ENCODE results near the gene MYO19.

The MYO19 gene

DNA sequence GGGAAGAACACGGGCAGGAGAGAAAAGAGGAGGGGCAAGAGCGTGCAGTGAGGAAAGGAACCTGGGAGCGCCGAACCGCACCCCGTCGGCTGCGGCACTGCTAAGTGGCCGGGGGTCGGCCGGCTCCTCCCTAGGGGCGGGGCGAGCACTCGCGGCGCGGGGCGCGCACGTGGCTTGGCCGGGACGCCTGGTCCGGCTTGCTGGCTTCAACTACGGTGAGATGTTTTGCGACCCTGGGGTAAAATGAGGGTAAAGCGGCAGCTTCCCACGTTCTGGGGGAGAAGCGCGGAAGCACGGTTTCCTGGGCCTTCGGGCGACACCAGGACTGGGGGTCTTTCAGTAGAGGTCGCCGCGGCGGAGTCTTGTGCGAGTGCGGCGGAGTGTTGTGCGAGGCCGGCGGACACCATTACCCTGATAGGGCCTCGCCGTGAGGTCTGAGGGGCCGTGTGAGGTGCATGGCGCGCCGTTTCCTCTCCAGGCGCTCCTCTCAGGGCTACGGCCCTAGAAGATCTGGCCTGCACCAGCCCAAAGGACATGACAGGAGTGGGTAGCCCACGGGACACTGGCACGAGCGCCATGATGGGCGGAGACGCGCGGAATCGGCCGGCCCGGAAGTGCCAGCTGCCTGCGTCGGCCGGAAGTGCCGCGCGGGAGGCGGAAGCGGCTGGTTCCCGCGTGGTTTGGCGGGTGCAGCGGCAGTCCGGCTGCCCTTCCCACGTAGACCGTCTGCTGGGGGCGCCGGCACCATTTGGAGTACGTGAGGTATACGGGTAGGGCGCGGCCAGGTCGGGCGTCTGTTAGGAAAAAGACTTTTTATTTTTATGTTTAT, at the start of gene MYO19, which contains the start of gene PIGW:
Gene MYO19 (minus strand): TSS at position 29 of the 829 bp plus-strand sequence. CDS start 2,330 bp downstream, outside the sequence.
Gene PIGW (plus strand): TSS at position 148 of the 829 bp plus-strand sequence. CDS start 2,115 bp downstream, outside the sequence.
- H3K27ac ChIP-seq, result peak within 1 kb of the TSS; percentile 85 to 100 (median 97)
- H3K4me3 ChIP-seq, result peak within 1 kb of the TSS; percentile 52 to 89 (median 68)

DNA sequence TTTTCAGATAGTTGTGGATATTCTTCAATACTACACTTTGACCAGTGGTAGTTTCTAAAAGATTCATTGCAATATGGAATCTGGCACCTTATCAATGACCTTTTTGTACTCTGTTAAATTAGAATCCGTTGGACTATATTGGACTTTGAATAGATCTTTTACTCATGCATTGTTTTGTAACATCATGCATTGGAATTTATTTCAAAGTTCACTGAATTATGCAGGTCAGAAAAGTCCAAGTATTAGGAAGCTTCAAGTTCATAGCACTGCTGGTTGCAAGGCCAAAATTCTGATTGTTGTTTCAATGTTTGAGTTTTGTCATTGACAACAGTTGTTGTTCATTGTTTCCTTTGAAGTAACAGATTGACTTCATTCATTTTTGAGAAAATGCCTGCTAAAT, 49.1 kb upstream of the MYO19 start:
- H3K4me3 ChIP-seq, result no peak overlapping the region
- no peak overlapping the region for H3K27ac ChIP-seq

DNA sequence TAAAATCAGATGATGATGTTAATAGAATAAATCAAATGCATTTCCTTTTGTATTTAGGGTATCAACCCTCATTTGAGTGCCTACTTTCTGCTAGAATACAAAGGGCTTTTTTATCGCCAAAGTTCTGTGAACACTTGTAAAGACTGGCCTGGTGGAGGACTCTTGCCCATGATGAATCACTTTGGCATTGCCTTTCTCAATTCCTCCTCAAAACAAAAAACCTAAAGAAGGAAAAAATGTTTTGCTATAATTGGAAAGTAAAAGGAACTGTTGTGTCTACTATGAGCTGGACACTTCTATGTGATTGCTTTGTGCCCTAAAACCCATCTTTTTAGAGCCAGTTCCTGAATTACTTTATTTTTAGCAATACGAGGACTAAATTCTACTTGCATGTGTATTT, 44.0 kb upstream of the MYO19 start:
- Histone ChIP-seq H3K4me3 (no peak overlapping the region), H3K27ac (no peak overlapping the region)

GRCh38 chr17:36576793-36577192, 42.1 kb upstream of the MYO19 start:
- no peak overlapping the region for H3K4me3 ChIP-seq
- no peak overlapping the region for H3K27ac ChIP-seq

GRCh38 chr17:36575028-36575427, 40.4 kb upstream of the MYO19 start:
- no peak overlapping the region for H3K4me3 ChIP-seq
- H3K27ac ChIP-seq, result no peak overlapping the region

DNA sequence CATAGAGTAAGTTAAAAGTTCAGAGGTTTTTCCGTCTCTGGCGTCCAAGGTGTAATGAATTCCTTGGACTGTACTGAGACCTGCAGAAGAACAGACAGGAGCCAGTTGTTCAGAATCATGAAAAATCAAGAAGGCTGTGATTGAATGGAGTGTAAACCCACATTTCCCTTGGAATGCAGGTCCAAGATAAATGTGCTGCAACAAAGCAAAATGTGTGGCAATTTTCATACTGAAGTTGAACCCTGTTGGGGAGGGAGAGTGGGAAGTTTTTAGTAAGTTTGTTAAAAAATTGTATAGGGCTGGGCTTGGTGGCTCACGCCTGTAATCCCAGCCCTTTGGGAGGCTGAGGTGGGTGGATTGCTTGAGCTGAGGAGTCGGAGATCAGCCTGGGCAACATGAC, 31.4 kb upstream of the MYO19 start:
- no peak overlapping the region for H3K4me3 ChIP-seq
- H3K27ac ChIP-seq, result no peak overlapping the region

DNA sequence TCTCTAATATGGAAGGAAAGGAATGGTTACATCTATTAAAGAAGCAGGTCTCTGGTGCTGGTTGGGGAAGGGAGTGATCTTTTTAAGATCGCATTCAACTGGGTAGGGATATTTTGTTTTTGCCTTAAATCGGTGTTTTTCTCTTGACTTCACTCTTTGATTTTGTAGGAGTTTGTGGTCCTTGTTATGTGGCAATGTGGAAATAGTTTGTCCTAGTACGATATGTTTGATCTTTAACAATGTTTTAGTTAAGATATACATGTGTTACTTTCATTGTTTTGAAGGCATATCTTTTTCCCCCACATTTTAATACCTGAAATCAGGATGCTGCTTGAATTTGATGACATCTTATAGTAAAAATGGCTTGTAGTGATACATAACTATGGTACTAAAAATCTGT, 18.8 kb upstream of the MYO19 start:
- Histone ChIP-seq H3K4me3 (no peak overlapping the region), H3K27ac (no peak overlapping the region)

DNA sequence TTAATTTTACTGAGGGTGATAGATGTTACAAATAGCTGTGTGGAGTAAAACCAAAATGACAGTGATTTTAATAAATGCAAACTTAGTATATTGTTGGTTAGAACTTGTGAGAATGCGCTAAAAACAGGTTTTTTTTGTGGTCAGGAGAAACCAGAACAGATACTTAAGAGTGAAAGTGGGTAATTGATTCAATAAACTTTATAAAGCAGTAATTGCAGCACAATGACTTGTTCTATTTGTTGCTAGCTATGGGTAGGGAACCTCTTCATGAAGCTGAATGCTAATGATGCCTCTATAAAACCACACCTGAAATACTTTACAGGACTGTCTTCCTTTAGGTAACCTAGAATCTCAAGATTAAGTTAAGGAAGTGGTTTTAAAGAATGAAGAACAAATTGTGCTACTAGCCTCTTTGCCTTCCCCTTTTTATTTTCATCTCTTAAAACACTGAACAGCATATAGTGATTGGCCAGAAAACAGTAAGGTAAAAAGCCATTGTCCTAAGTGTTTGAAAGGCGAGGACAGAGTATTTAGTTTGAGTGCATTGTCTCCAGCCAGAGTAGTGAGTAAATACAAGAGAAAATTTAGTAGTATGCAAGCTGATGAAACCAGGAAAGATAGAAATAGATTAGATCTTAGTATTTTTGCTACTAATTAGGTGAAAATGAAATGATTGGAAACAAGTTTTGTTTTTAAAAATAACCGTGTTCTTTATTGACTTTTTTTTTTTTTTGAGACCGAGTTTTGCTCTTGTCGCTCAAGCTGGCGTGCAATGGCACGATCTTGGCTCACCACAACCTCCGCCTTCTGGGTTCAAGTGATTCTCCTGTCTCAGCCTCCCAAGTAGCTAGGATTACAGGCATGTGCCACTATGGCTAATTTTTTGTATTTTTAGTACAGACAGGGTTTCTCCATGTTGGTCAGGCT, 16.1 kb upstream of the MYO19 start:
- Histone ChIP-seq H3K27ac (peak overlapping the region in 2 of 21 experiments; percentile 34 to 56), H3K4me3 (no peak overlapping the region)

GRCh38 chr17:36547776-36548175, 13.1 kb upstream of the MYO19 start:
- H3K27ac ChIP-seq, result peak overlapping the region in 1 of 21 experiments; percentile 98
- H3K4me3 ChIP-seq, result no peak overlapping the region

DNA sequence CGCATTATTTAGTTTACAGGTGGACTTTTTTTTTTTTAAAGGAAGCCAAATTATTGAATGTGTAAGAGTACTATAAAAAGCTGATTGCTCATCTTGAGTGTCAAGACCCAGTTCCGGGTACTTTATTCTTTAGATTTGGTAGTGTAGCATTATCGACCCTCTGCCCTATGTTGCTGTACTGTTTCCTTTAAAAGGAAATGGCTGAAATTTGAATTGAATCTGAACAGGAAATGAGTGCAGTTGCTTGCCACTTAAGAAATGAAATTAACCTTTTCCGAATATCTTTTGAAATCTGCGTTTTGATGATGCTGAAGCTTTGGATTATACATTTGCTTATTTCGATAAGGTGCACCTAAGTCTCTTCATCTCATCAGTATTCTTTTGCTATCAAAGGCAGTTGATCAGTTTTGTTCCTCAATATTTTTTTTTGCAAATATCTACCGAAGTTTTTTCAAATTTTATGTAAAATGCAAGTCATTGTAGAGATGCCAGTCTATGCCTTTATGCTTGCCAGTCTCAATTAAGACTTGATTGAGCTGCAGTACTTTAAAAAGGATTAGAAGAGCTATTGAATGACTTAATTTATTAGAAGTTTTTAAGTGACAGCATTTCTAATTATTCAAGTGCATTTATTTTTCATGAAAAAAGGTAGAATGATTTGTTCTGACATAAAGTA, 11.9 kb upstream of the MYO19 start:
- peak overlapping the region in 20 of 21 experiments; percentile 96 to 100 (median 100) for H3K27ac ChIP-seq
- peak overlapping the region; percentile 75 to 99 (median 93) for H3K4me3 ChIP-seq

DNA sequence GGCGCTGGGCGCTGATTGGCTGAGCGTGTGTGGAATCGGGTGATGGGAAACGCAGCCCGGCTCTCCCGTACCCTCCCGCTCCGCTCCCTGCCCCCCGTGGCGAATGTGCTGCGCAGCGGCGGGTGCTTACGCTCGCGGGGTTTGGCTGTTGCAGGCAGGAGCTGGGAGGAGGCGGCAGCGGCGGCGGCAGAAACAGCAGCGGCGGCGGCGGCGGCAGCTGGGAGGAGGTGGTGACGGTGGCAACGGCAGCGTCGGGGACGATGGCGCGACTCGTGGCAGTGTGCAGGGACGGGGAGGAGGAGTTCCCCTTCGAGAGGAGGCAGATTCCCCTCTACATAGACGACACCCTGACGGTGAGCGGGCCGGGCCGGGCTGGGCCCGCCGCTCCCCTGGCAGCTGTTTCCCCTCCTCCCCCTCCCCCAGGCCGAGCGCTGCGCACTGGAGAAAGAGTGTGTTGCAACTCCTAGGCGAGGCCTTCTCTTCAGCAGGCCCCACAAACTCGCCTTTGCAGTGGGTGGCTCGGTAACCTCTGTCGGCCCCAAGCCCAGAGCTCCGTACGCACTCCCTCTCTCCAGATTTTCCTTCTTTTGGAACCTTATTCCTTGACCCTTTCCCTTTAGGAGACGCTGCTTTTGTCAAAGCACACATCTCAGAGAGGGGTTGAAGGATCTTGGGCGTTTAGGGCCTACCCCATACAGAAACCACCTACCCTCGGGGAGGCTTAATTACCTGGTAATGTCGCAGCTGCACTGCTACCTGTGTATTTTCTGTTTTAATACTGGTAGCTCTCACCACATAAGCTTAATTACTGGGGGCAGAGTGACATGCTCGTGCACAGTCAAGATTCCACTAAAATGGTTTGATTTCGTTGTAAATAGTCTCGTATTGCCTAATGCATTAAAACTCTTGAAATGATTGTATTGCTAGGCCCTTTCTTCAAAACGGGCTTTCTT, 11.1 kb upstream of the MYO19 start:
- peak overlapping the region; percentile 56 to 100 (median 99) for H3K27ac ChIP-seq
- peak overlapping the region; percentile 75 to 99 (median 93) for H3K4me3 ChIP-seq

DNA sequence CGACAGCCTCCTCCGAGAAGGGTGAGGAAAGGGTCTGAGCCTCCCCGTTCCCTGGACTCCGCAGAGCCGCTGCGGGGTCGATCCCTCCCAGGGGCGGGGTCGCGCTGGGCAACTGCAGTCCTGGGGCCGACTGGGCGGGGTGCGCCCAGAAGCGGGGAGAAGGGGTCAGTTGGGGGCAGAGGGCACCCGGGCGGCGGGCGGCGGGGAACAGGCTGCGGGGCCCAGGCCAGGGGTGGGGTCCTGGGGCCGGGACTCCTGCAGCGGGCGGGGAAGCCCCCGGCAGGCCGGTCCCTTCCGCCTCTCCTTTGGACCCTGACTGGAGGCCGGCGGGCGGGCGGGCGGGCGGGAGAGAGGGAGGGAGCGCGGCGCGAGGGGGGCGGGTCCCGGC, 10.4 kb upstream of the MYO19 start:
- H3K27ac ChIP-seq, result peak overlapping the region; percentile 95 to 100 (median 99)
- peak overlapping the region; percentile 75 to 99 (median 93) for H3K4me3 ChIP-seq

DNA sequence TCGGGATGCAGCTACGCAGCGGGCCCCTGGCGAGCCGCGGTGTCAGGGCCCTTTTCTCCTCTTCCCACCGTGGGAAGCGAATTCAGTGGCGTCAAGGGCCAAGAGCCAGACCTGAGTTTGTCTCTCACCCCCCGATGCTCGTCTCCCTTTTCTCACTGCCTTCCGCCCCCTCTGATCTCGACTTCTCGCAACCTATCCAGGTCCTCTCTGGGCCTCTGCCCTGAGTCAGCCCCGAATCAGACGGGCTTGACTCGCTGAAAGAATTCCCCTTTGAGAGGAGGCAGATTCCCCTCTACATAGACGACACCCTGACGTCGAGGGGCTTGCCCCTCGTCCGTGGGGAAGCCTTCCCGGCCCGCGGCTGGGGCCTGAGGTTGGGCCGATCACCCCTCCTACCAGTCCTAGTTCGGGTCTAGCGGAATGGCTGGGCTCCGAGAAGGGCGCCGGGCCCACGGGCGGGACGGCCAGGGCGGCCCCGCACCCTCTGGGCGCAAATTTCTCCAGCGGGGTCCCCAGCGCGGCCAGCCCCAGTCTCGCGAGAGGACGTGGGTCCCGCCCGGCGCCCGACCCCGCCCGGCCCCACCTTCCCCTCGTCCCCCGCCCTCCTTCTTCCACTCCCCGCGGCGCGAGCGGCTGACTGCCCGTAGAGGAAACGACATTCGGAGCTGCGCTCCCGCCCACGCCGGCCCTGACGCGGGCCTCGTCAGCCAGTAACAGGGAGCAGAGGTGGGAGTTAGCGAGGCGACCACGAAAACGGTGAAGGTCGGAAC, 9.8 kb upstream of the MYO19 start, which contains the start of gene GGNBP2:
Gene GGNBP2 (plus strand): TSS at position 613 of the 770 bp plus-strand sequence. CDS start 806 bp downstream, outside the sequence.
- Histone ChIP-seq H3K4me3 (peak within 1 kb of the TSS; percentile 75 to 99 (median 93)), H3K27ac (peak within 1 kb of the TSS; percentile 95 to 100 (median 99))

DNA sequence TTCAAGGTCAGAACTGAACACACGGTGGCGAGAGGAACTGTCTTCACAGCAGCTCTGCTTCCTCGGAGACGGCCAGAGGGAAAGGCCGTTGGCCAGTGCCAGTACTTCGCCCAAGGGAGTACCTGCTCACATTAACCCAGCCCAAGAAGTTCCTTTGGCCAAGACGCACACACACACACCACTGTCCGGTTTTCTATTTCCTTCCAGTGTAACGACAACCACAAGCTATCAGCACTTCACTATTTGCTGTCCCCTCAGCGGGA, 9.3 kb upstream of the MYO19 start:
- peak overlapping the region; percentile 95 to 100 (median 99) for H3K27ac ChIP-seq
- H3K4me3 ChIP-seq, result peak overlapping the region; percentile 75 to 99 (median 93)

- Histone ChIP-seq H3K27ac (no peak overlapping the region), H3K4me3 (no peak overlapping the region)
Observed at GRCh38 chr17:36542755-36543154, 8.1 kb upstream of the MYO19 start.

- Histone ChIP-seq H3K27ac (no peak overlapping the region), H3K4me3 (no peak overlapping the region)
Observed at GRCh38 chr17:36540696-36541095, 6.0 kb upstream of the MYO19 start.

DNA sequence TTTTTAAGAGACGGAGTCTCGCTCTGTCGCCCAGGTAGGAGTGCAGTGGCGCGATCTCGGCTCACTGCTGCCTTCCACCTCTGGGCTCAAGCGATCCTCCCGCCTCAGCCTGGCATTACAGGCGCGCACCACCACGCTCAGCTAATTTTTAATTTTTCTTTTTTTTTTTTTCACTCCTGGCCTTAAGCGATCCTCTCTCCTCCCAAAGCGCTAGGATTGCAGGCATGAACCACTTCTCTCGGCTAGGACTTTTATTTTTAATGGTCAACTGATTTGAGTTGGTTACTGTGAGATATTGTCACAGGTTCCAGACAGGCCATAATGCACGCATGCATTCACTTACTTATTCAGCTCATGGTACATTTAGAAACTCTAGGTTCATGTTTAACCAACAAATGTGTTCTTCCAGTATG, 1.0 kb upstream of the MYO19 start:
- Histone ChIP-seq H3K27ac (peak overlapping the region in 20 of 21 experiments; percentile 85 to 100 (median 98)), H3K4me3 (peak overlapping the region; percentile 52 to 89 (median 68))
